CD4-positive, alpha-beta memory T cell (primary cell): ENCODE data around the gene ZNF586. TPM values are rescaled to one million over a fixed set of nuclear protein-coding genes. Genes with fewer than 3 reads are reported as not detected.
"Not testable (repeated sequence)": the region's sequence is repeated elsewhere in the genome, so short reads cannot be mapped to it uniquely, and the experiment has no call there.

ENCODE experiments used
- CTCF ChIA-PET: fragments of 350-600 bp; sonication (Branson Sonifier 250); formaldehyde crosslinking; loops from one replicate; lab custom pipeline; 2021; ENCODE audit warnings: inconsistent platforms; ENCODE audit not compliant: partially characterized antibody; lab: Charles Lee
- POLR2A ChIA-PET: fragments of 350-600 bp; sonication (Branson Sonifier 250); formaldehyde crosslinking; loops from one replicate; lab custom pipeline; 2021; ENCODE audit not compliant: partially characterized antibody; lab: Charles Lee
- DNase-seq, 5 donors: peaks; one replicate each; pipeline versions ENCODE4 v3.0.0 to v3.0.0-alpha.2; 2020 to 2022; ENCODE audit warnings: mixed read lengths in 1 of 5
- H3K27ac ChIP-seq: one replicate; pipeline ENCODE4 v1.7.0; 2013; ENCODE audit warnings: low read depth, low read length
- H3K27me3 ChIP-seq: 2 replicates; pipeline ENCODE4 v1.7.0; 2013; ENCODE audit warnings: mild to moderate bottlenecking, low read length, moderate library complexity; ENCODE audit not compliant: insufficient read depth
- H3K36me3 ChIP-seq: 2 replicates; pipeline ENCODE4 v1.7.0; 2013; ENCODE audit warnings: mild to moderate bottlenecking, low read length, moderate library complexity; ENCODE audit not compliant: insufficient read depth
- H3K4me1 ChIP-seq: 2 replicates; pipeline ENCODE4 v1.7.0; 2013; ENCODE audit warnings: mild to moderate bottlenecking, low read length, moderate library complexity; ENCODE audit not compliant: insufficient read depth
- H3K4me3 ChIP-seq, 2 donors: one replicate each; pipeline ENCODE4 v1.7.0; 2013; ENCODE audit warnings: low read length in 2 of 2, mild to moderate bottlenecking in 1 of 2
- H3K9me3 ChIP-seq, 2 donors: one replicate each; pipeline ENCODE4 v1.7.0; 2013; ENCODE audit warnings: low read length in 2 of 2, control low read depth in 1 of 2; ENCODE audit not compliant: control insufficient read depth in 1 of 2
- H3K27ac Mint-ChIP-seq, 7 donors: one replicate each; pipeline ENCODE4 v1.8.0; 2020 to 2021; ENCODE audit warnings: mixed read lengths in 7 of 7, mild to moderate bottlenecking in 6 of 7, inconsistent platforms in 3 of 7, moderate library complexity in 3 of 7
- H3K27me3 Mint-ChIP-seq, 2 donors: one replicate each; pipeline ENCODE4 v1.8.0; 2020 to 2021; ENCODE audit warnings: mixed read lengths in 2 of 2
- H3K36me3 Mint-ChIP-seq, 2 donors: one replicate each; pipeline ENCODE4 v1.8.0; 2020 to 2021; ENCODE audit warnings: mixed read lengths in 2 of 2, inconsistent platforms in 1 of 2, mild to moderate bottlenecking in 1 of 2
- H3K4me1 Mint-ChIP-seq, 4 donors: one replicate each; pipeline ENCODE4 v1.8.0; 2020 to 2021; ENCODE audit warnings: mixed read lengths in 4 of 4, mild to moderate bottlenecking in 1 of 4
- H3K4me3 Mint-ChIP-seq, 8 donors: one replicate each; pipeline ENCODE4 v1.8.0; 2020 to 2021; ENCODE audit warnings: mixed read lengths in 8 of 8, mild to moderate bottlenecking in 7 of 8, moderate library complexity in 6 of 8, inconsistent platforms in 3 of 8
- H3K9me3 Mint-ChIP-seq, 8 donors: one replicate each; pipeline ENCODE4 v1.8.0; 2020 to 2021; ENCODE audit warnings: mixed read lengths in 8 of 8, mild to moderate bottlenecking in 5 of 8, inconsistent platforms in 3 of 8, moderate library complexity in 1 of 8
- intact Hi-C: fragments of 100-400 bp; cut with micrococcal nuclease; formaldehyde crosslinking; loops from one replicate; pipeline ENCODE4 v1.15.1; 2023
- polyA plus RNA-seq, 2 donors: library from polyadenylated mRNA; unstranded; fragments of 300-500 nt; fragmentation: Illumina TruSeq; gene quantifications; one replicate each; pipeline ENCODE4 v1.2.3, GENCODE V29; 2021
- total RNA-seq, 2 experiments: library from RNA; stranded (reverse); gene quantifications; one replicate each; pipeline ENCODE4 v1.2.3, GENCODE V29; 2021

ZNF586 gene
- total and polyA plus RNA-seq, 4 experiments from 2014 or later: 15.0 to 51.7 (median 35.1) TPM

DNA sequence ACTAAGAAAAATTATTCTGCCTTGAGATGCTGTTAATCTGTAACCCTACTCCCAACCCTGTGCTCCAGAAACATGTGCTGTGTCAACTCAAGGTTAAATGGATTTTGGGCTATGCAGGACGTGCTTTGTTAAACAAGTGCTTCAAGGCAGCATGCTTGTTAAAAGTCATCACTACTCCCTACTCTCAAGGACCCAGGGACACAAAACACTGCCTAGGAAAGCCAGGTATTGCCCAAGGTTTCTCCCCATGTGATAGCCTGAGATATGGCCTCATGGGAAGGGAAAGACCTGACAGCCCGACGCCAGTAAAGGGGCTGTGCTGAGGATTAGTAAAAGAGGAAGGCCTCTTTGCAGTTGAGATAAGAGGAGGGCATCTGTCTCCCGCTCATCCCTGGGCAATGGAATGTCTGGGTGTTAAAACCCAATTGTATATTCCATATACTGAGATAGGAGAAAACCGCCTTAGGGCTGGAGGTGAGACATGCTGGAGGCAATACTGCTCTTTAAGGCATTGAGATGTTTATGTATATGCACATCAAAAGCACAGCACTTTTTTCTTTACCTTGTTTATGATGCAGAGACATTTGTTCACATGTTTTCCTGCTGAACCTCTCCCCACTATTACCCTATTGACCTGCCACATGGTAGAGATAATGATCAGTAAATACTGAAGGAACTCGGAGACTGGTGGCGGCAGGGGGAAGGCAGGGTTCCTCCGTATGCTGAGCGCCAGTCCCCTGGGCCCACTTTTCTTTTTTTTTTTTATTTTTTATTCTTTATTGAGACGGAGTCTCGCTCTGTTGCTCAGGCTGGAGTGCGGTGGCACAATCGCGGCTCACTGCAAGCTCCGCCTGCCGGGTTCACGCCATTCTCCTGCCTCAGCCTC, 41.2 kb downstream of the ZNF586 start:
- peaks cover 17% of the 10 kb centered on the region for H3K36me3 ChIP-seq
- Mint-ChIP-seq H3K4me1 (peaks cover 28 to 48% (median 36%) of the 10 kb centered on the region in 4 donors), H3K36me3 (peaks cover 29 to 51% of the 10 kb centered on the region in 2 donors), H3K27ac (peak overlapping the region in 2 of 7 donors; percentile 2 to 70)
- H3K27me3 ChIP-seq, H3K4me3 ChIP-seq, intact Hi-C loops, CTCF ChIA-PET, H3K9me3 Mint-ChIP-seq, DNase-seq, H3K27me3 Mint-ChIP-seq, POLR2A ChIA-PET, H3K9me3 ChIP-seq, H3K27ac ChIP-seq, H3K4me3 Mint-ChIP-seq: not testable (repeated sequence)
- peaks cover 24% of the 10 kb centered on the region for H3K4me1 ChIP-seq

GRCh38 chr19:57812226-57812625, 42.8 kb downstream of the ZNF586 start:
- no peaks in the 10 kb centered on the region for H3K9me3 Mint-ChIP-seq
- H3K27ac Mint-ChIP-seq: peak overlapping the region in 3 of 7 donors; percentile 71 to 95 (median 76)
- H3K4me3 ChIP-seq: no peak overlapping the region
- H3K9me3 ChIP-seq: no peaks in the 10 kb centered on the region
- DNase-seq: no peak
- H3K27me3 ChIP-seq: no peaks in the 10 kb centered on the region
- POLR2A ChIA-PET: no interaction called here
- H3K4me3 Mint-ChIP-seq: peak overlapping the region in 6 of 8 donors; percentile 10 to 55 (median 16)
- H3K27ac ChIP-seq: no peak overlapping the region
- peaks cover 25 to 47% of the 10 kb centered on the region in 2 donors for H3K36me3 Mint-ChIP-seq
- H3K36me3 ChIP-seq: peaks cover 17% of the 10 kb centered on the region
- peaks cover 24% of the 10 kb centered on the region for H3K4me1 ChIP-seq
- intact Hi-C loops: no loop called here
- H3K4me1 Mint-ChIP-seq: peaks cover 27 to 56% (median 40%) of the 10 kb centered on the region in 4 donors
- CTCF ChIA-PET: no interaction called here
- no peaks in the 10 kb centered on the region for H3K27me3 Mint-ChIP-seq

DNA sequence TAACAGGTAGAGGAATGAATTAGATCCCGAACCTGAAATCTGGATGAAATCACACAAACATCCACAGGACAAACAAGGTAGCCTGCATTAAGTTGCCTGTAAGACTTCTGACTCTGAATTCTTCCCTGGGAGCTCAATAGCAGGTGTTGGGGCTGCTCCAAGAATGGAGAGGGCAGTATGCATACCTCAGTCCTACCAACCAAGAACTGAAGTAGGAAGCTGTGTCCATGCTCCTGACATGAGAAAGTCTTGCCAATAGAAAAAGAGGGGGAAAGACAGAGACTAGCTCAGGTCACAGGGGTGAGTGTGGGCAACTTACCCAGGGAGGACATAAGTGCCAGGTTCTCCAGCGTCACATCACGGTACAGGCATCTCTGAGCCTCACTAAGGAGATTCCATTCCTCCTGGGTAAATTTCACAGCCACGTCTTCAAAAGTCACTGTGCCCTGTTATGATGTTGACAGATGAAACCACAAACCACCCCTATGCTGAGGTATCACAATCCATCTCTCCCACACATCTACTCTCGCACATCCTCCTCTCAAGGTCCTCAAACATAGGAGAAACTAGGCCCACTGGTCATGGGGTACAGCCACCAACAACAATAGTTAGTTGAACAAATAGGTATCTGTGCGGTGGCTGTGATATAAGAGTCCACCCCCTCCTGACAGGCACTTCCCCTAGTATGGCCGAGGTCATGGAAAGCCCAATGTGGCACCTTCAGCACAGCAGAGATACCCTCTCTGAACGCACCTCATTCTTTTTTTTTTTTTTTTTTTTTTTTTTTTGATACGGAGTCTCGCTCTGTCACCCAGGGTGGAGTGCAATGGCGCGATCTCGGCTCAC, 43.7 kb downstream of the ZNF586 start:
- H3K4me1 ChIP-seq: peaks cover 24% of the 10 kb centered on the region
- peaks cover 19 to 39% of the 10 kb centered on the region in 2 donors for H3K36me3 Mint-ChIP-seq
- H3K36me3 ChIP-seq, DNase-seq, H3K4me3 ChIP-seq, H3K27me3 ChIP-seq, H3K9me3 Mint-ChIP-seq, H3K9me3 ChIP-seq, CTCF ChIA-PET, H3K27ac ChIP-seq, intact Hi-C loops, H3K27me3 Mint-ChIP-seq: not testable (repeated sequence)
- H3K4me1 Mint-ChIP-seq: peaks cover 28 to 56% (median 41%) of the 10 kb centered on the region in 4 donors
- H3K4me3 Mint-ChIP-seq: peak overlapping the region; percentile 60 to 81 (median 77)
- POLR2A ChIA-PET: interaction anchor here (0.6 to 1.4 kb wide), 2 partner anchors 36 to 66 kb away, joined by 3 to 4 read pairs; partner anchors contain the start of genes ZNF587 and ZNF776
- peak overlapping the region; percentile 68 to 95 (median 76) for H3K27ac Mint-ChIP-seq

- H3K4me3 Mint-ChIP-seq: peak overlapping the region; percentile 86 to 99 (median 96)
- POLR2A ChIA-PET: interaction anchor here (0.6 to 1.4 kb wide), 6 partner anchors 12 to 188 kb away, joined by 3 to 8 read pairs (median 4); partner anchors contain the start of genes ZNF586, ZNF587, ZNF606 and ZNF776
- no peaks in the 10 kb centered on the region for H3K27me3 Mint-ChIP-seq
- H3K9me3 Mint-ChIP-seq: no peaks in the 10 kb centered on the region
- H3K4me1 ChIP-seq: peaks cover 28% of the 10 kb centered on the region
- H3K4me3 ChIP-seq: peak overlapping the region; percentile 83 to 86
- intact Hi-C loops: loop anchor here (2.0 kb wide), 1 partner anchor 45 kb away; the partner anchor contains the start of gene ZNF586
- H3K27ac ChIP-seq: peak overlapping the region; percentile 85
- peaks cover 32 to 55% (median 45%) of the 10 kb centered on the region in 4 donors for H3K4me1 Mint-ChIP-seq
- no peaks in the 10 kb centered on the region for H3K27me3 ChIP-seq
- CTCF ChIA-PET: interaction anchor here (0.9 kb wide), 1 partner anchor 13 kb away, joined by 3 read pairs; no protein-coding TSS in a partner anchor
- peak overlapping the region; percentile 88 to 98 (median 96) for H3K27ac Mint-ChIP-seq
- DNase-seq: no peak
- H3K36me3 Mint-ChIP-seq: peaks cover 19 to 31% of the 10 kb centered on the region in 2 donors
- H3K36me3 ChIP-seq: peaks cover 5% of the 10 kb centered on the region
- no peaks in the 10 kb centered on the region for H3K9me3 ChIP-seq
Measured at GRCh38 chr19:57813919-57814504, 44.5 kb downstream of the ZNF586 start.

DNA sequence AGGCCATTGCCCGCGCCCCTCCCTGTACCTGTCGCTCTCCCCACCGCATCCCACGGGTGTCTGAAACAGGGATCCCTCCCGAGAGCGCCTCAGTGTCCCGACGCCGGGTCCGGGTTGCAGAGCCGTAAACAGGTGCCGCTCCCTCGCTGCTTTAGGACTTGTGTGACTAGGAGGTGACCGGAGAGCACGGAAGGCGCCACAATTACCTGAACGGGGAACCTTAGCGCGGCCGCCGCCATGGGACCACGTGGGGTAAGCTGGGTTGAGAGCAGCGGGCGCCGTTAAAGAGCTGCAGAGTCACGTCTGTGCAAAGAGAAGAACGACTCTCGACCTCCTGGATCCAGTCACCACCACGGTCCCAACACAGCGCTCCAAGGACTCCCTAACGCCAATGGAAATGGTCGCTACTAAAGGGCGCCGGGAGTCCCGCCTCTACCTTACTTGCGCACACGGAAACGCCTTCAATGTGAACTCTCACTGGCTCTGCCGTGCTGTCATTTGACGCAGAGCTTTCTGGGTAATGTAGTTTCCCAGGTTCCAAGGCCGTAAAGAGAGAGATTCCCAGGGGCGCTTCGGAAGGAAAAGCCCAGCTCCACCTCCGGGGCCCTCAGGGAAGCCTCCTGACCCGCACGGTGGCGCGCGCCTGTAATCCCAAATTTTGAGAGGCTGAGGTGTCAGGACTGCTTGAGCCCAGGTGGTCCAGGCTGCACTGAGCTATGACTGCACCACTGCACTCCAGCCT, 45.2 kb downstream of the ZNF586 start, which contains the start of gene ZNF552:
Gene ZNF552, minus strand, starts transcription at position 409 of the 742 bp plus-strand sequence. Its CDS starts 170 bp downstream, at position 239.
- peak within 1 kb of the TSS; percentile 85 for H3K27ac ChIP-seq
- Mint-ChIP-seq H3K36me3 (peaks cover 12 to 28% of the 10 kb centered on the region in 2 donors), H3K27me3 (no peaks in the 10 kb centered on the region), H3K4me3 (peak within 1 kb of the TSS; percentile 86 to 99 (median 96)), H3K9me3 (no peaks in the 10 kb centered on the region), H3K27ac (peak within 1 kb of the TSS; percentile 88 to 98 (median 96)), H3K4me1 (peaks cover 34 to 55% (median 46%) of the 10 kb centered on the region in 4 donors)
- ChIA-PET CTCF (interaction anchor here (0.9 kb wide), 1 partner anchor 12 kb away, joined by 3 read pairs; no protein-coding TSS in a partner anchor), POLR2A (interaction anchor here (0.6 to 1.4 kb wide), 12 partner anchors 13 to 327 kb away, joined by 3 to 8 read pairs (median 4); partner anchors contain the start of genes ZNF134, ZNF211, ZNF417 and ZNF419)
- H3K36me3 ChIP-seq: peaks cover 2% of the 10 kb centered on the region
- peak within 1 kb of the TSS; percentile 83 to 86 for H3K4me3 ChIP-seq
- peaks cover 28% of the 10 kb centered on the region for H3K4me1 ChIP-seq
- no peaks in the 10 kb centered on the region for H3K27me3 ChIP-seq
- intact Hi-C loops: loop anchor here (1.0 to 5.0 kb wide), 3 partner anchors 46 to 87 kb away; partner anchors contain the start of genes ZNF586, ZNF671 and ZNF776
- DNase-seq: peak; percentile 77 to 90 (median 79)
- no peaks in the 10 kb centered on the region for H3K9me3 ChIP-seq
